ENCODE results near the gene MIEF1. TPM values are rescaled to one million over a fixed set of nuclear protein-coding genes. Genes with fewer than 3 reads are reported as not detected.

MIEF1 gene
- total and polyA plus RNA-seq, 2 experiments from 2014 or later = 13.2 to 40.1 TPM

DNA sequence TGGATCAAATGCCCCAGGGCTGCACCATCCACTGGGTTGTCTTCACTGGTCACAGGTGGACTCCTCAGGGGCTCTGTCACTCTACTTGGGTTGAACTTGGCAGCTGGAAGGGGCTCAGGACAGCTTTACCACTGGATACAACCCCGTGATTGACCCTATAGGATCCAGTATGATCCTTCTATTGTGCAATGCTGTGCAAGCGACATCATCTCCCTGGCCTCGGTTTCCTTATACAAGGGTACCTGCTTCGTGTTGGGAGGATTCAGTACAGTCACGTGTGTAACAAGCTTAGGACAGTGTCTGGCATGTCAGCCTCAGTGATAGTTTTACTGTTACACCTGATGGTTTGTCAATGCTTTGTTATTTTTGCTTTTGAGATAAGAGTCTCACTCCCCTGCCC, 20.5 kb upstream of the MIEF1 start:
- no peak for ATAC-seq
- Mint-ChIP-seq H3K9me3 (no peaks in the 10 kb centered on the region), H3K4me3 (no peak overlapping the region), H3K4me1 (peaks cover 3% of the 10 kb centered on the region; the same call in 2 of the 3 replicates), H3K27ac (no peak overlapping the region), H3K36me3 (ENCODE audit: low read depth) (no peaks in the 10 kb centered on the region), H3K27me3 (ENCODE audit: insufficient read depth, low read depth, poor library complexity) (no peaks in the 10 kb centered on the region)
- Histone ChIP-seq H3K4me1 (ENCODE audit: insufficient read depth) (no peaks in the 10 kb centered on the region), H3K36me3 (ENCODE audit: insufficient read depth) (no peaks in the 10 kb centered on the region), H3F3A (replicated peaks; ENCODE audit: low read depth) (no peaks in the 10 kb centered on the region), H3K27ac (ENCODE audit: low read depth) (no peak overlapping the region), H3K79me2 (replicated peaks; ENCODE audit: insufficient read depth) (no peaks in the 10 kb centered on the region), H3K27me3 (ENCODE audit: insufficient read depth) (no peaks in the 10 kb centered on the region), H3K4me3 (no peak overlapping the region), H3K9me2 (ENCODE audit: insufficient read depth) (no peaks in the 10 kb centered on the region), H3K4me2 (no peak overlapping the region), H2AFZ (no peak overlapping the region), H4K20me1 (replicated peaks; ENCODE audit: insufficient read depth) (peaks cover 7% of the 10 kb centered on the region; the same call in 1 of the 2 replicates)
- no peak for DNase-seq (ENCODE audit: low spot score)
- TF ChIP-seq, protein P1, sequence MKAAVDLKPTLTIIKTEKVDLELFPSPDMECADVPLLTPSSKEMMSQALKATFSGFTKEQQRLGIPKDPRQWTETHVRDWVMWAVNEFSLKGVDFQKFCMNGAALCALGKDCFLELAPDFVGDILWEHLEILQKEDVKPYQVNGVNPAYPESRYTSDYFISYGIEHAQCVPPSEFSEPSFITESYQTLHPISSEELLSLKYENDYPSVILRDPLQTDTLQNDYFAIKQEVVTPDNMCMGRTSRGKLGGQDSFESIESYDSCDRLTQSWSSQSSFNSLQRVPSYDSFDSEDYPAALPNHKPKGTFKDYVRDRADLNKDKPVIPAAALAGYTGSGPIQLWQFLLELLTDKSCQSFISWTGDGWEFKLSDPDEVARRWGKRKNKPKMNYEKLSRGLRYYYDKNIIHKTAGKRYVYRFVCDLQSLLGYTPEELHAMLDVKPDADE (IDR thresholded peaks at IDR 0.05) = no peak
- TF ChIP-seq, protein P2, sequence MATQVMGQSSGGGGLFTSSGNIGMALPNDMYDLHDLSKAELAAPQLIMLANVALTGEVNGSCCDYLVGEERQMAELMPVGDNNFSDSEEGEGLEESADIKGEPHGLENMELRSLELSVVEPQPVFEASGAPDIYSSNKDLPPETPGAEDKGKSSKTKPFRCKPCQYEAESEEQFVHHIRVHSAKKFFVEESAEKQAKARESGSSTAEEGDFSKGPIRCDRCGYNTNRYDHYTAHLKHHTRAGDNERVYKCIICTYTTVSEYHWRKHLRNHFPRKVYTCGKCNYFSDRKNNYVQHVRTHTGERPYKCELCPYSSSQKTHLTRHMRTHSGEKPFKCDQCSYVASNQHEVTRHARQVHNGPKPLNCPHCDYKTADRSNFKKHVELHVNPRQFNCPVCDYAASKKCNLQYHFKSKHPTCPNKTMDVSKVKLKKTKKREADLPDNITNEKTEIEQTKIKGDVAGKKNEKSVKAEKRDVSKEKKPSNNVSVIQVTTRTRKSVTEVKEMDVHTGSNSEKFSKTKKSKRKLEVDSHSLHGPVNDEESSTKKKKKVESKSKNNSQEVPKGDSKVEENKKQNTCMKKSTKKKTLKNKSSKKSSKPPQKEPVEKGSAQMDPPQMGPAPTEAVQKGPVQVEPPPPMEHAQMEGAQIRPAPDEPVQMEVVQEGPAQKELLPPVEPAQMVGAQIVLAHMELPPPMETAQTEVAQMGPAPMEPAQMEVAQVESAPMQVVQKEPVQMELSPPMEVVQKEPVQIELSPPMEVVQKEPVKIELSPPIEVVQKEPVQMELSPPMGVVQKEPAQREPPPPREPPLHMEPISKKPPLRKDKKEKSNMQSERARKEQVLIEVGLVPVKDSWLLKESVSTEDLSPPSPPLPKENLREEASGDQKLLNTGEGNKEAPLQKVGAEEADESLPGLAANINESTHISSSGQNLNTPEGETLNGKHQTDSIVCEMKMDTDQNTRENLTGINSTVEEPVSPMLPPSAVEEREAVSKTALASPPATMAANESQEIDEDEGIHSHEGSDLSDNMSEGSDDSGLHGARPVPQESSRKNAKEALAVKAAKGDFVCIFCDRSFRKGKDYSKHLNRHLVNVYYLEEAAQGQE (IDR thresholded peaks at IDR 0.05; ENCODE audit: unreplicated experiment) = no peak
- TF ChIP-seq CREB1 (CRISPR knock-in tag; IDR thresholded peaks at IDR 0.05; ENCODE audit: low read depth) = no peak
- TF ChIP-seq, protein P3, sequence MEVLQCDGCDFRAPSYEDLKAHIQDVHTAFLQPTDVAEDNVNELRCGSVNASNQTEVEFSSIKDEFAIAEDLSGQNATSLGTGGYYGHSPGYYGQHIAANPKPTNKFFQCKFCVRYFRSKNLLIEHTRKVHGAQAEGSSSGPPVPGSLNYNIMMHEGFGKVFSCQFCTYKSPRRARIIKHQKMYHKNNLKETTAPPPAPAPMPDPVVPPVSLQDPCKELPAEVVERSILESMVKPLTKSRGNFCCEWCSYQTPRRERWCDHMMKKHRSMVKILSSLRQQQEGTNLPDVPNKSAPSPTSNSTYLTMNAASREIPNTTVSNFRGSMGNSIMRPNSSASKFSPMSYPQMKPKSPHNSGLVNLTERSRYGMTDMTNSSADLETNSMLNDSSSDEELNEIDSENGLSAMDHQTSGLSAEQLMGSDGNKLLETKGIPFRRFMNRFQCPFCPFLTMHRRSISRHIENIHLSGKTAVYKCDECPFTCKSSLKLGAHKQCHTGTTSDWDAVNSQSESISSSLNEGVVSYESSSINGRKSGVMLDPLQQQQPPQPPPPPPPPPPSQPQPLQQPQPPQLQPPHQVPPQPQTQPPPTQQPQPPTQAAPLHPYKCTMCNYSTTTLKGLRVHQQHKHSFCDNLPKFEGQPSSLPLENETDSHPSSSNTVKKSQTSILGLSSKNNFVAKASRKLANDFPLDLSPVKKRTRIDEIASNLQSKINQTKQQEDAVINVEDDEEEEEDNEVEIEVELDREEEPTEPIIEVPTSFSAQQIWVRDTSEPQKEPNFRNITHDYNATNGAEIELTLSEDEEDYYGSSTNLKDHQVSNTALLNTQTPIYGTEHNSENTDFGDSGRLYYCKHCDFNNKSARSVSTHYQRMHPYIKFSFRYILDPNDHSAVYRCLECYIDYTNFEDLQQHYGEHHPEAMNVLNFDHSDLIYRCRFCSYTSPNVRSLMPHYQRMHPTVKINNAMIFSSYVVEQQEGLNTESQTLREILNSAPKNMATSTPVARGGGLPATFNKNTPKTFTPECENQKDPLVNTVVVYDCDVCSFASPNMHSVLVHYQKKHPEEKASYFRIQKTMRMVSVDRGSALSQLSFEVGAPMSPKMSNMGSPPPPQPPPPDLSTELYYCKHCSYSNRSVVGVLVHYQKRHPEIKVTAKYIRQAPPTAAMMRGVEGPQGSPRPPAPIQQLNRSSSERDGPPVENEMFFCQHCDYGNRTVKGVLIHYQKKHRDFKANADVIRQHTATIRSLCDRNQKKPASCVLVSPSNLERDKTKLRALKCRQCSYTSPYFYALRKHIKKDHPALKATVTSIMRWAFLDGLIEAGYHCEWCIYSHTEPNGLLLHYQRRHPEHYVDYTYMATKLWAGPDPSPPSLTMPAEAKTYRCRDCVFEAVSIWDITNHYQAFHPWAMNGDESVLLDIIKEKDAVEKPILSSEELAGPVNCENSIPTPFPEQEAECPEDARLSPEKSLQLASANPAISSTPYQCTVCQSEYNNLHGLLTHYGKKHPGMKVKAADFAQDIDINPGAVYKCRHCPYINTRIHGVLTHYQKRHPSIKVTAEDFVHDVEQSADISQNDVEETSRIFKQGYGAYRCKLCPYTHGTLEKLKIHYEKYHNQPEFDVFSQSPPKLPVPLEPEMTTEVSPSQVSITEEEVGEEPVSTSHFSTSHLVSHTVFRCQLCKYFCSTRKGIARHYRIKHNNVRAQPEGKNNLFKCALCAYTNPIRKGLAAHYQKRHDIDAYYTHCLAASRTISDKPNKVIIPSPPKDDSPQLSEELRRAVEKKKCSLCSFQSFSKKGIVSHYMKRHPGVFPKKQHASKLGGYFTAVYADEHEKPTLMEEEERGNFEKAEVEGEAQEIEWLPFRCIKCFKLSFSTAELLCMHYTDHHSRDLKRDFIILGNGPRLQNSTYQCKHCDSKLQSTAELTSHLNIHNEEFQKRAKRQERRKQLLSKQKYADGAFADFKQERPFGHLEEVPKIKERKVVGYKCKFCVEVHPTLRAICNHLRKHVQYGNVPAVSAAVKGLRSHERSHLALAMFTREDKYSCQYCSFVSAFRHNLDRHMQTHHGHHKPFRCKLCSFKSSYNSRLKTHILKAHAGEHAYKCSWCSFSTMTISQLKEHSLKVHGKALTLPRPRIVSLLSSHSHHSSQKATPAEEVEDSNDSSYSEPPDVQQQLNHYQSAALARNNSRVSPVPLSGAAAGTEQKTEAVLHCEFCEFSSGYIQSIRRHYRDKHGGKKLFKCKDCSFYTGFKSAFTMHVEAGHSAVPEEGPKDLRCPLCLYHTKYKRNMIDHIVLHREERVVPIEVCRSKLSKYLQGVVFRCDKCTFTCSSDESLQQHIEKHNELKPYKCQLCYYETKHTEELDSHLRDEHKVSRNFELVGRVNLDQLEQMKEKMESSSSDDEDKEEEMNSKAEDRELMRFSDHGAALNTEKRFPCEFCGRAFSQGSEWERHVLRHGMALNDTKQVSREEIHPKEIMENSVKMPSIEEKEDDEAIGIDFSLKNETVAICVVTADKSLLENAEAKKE (CRISPR knock-in tag; IDR thresholded peaks at IDR 0.05) = no peak

All from GM23338 (cell line).